ENCODE measurements around the gene DHRS12.

Gene DHRS12

GRCh38 chr13:51803422-51804294 is at the start of gene DHRS12:
DHRS12 (minus strand) TSS chr13:51804163; CDS start chr13:51799659, 4,504 bp downstream.
- Mint-ChIP-seq H3K27ac (ENCODE audit: low read depth) (peak within 1 kb of the TSS; percentile 99), H3K4me1 (peaks cover 41% of the 10 kb centered on the region), H3K9me3 (no peaks in the 10 kb centered on the region), H3K27me3 (no peaks in the 10 kb centered on the region), H3K4me3 (peak within 1 kb of the TSS; percentile 85), H3K36me3 (ENCODE audit: insufficient read depth) (peaks cover 37% of the 10 kb centered on the region)
- peak; percentile 79 for ATAC-seq (replicated peaks; ENCODE audit: extremely low read depth, poor library complexity, severe bottlenecking)
- peak; percentile 80 to 88 for DNase-seq (ENCODE audit: low spot score in 2 of 2)

GRCh38 chr13:51849145-51850101 is 45.5 kb upstream of the DHRS12 start:
- DNase-seq (ENCODE audit: low spot score in 2 of 2) (no peak), ATAC-seq (replicated peaks; ENCODE audit: extremely low read depth, poor library complexity, severe bottlenecking) (no peak)
- Mint-ChIP-seq H3K27me3 (peaks cover 34% of the 10 kb centered on the region), H3K4me1 (peaks cover 7% of the 10 kb centered on the region), H3K9me3 (no peaks in the 10 kb centered on the region), H3K4me3 (no peak overlapping the region), H3K36me3 (ENCODE audit: insufficient read depth) (peaks cover 1% of the 10 kb centered on the region), H3K27ac (ENCODE audit: low read depth) (no peak overlapping the region)

GRCh38 chr13:51848674-51849073 is 44.7 kb upstream of the DHRS12 start:
- no peak for DNase-seq (ENCODE audit: low spot score in 2 of 2)
- Mint-ChIP-seq H3K4me1 (peaks cover 7% of the 10 kb centered on the region), H3K36me3 (ENCODE audit: insufficient read depth) (peaks cover 1% of the 10 kb centered on the region), H3K4me3 (no peak overlapping the region), H3K27me3 (peaks cover 29% of the 10 kb centered on the region), H3K9me3 (no peaks in the 10 kb centered on the region), H3K27ac (ENCODE audit: low read depth) (no peak overlapping the region)
- no peak for ATAC-seq (replicated peaks; ENCODE audit: extremely low read depth, poor library complexity, severe bottlenecking)

GRCh38 chr13:51846756-51847155 is 42.8 kb upstream of the DHRS12 start:
- no peaks in the 10 kb centered on the region for H3K9me3 Mint-ChIP-seq
- no peak overlapping the region for H3K27ac Mint-ChIP-seq (ENCODE audit: low read depth)
- H3K4me1 Mint-ChIP-seq: peaks cover 7% of the 10 kb centered on the region
- ATAC-seq (replicated peaks; ENCODE audit: extremely low read depth, poor library complexity, severe bottlenecking) (no peak), DNase-seq (ENCODE audit: low spot score in 2 of 2) (no peak)
- H3K36me3 Mint-ChIP-seq (ENCODE audit: insufficient read depth): peaks cover 1% of the 10 kb centered on the region
- peaks cover 23% of the 10 kb centered on the region for H3K27me3 Mint-ChIP-seq
- no peak overlapping the region for H3K4me3 Mint-ChIP-seq

- no peak for DNase-seq (ENCODE audit: low spot score in 2 of 2)
- Mint-ChIP-seq H3K4me1 (peaks cover 7% of the 10 kb centered on the region), H3K4me3 (no peak overlapping the region), H3K36me3 (ENCODE audit: insufficient read depth) (peaks cover 1% of the 10 kb centered on the region), H3K27me3 (peaks cover 14% of the 10 kb centered on the region), H3K27ac (ENCODE audit: low read depth) (no peak overlapping the region), H3K9me3 (no peaks in the 10 kb centered on the region)
- ATAC-seq (replicated peaks; ENCODE audit: extremely low read depth, poor library complexity, severe bottlenecking): no peak
Observed at GRCh38 chr13:51845574-51846318, 41.8 kb upstream of the DHRS12 start.

- ATAC-seq (replicated peaks; ENCODE audit: extremely low read depth, poor library complexity, severe bottlenecking) (no peak), DNase-seq (ENCODE audit: low spot score in 2 of 2) (no peak)
- Mint-ChIP-seq H3K27me3 (peaks cover 13% of the 10 kb centered on the region), H3K4me3 (no peak within 1 kb of the TSS), H3K9me3 (no peaks in the 10 kb centered on the region), H3K27ac (ENCODE audit: low read depth) (no peak within 1 kb of the TSS), H3K36me3 (ENCODE audit: insufficient read depth) (peaks cover 1% of the 10 kb centered on the region), H3K4me1 (peaks cover 7% of the 10 kb centered on the region)
Observed at GRCh38 chr13:51844862-51845573, 41.1 kb upstream of the DHRS12 start, which contains the start of gene TMEM272. TMEM272 (minus strand) TSS chr13:51845177; CDS start chr13:51838530, 6,647 bp downstream.

GRCh38 chr13:51843529-51843928 is 39.6 kb upstream of the DHRS12 start:
- Mint-ChIP-seq H3K27ac (ENCODE audit: low read depth) (no peak overlapping the region), H3K36me3 (ENCODE audit: insufficient read depth) (peaks cover 1% of the 10 kb centered on the region), H3K27me3 (peaks cover 13% of the 10 kb centered on the region), H3K4me1 (peaks cover 7% of the 10 kb centered on the region), H3K9me3 (no peaks in the 10 kb centered on the region), H3K4me3 (no peak overlapping the region)
- ATAC-seq (replicated peaks; ENCODE audit: extremely low read depth, poor library complexity, severe bottlenecking): no peak
- DNase-seq (ENCODE audit: low spot score in 2 of 2): no peak

- no peaks in the 10 kb centered on the region for H3K9me3 Mint-ChIP-seq
- DNase-seq (ENCODE audit: low spot score in 2 of 2): no peak
- peaks cover 7% of the 10 kb centered on the region for H3K4me1 Mint-ChIP-seq
- no peak overlapping the region for H3K27ac Mint-ChIP-seq (ENCODE audit: low read depth)
- peaks cover 13% of the 10 kb centered on the region for H3K27me3 Mint-ChIP-seq
- peaks cover 1% of the 10 kb centered on the region for H3K36me3 Mint-ChIP-seq (ENCODE audit: insufficient read depth)
- H3K4me3 Mint-ChIP-seq: no peak overlapping the region
- no peak for ATAC-seq (replicated peaks; ENCODE audit: extremely low read depth, poor library complexity, severe bottlenecking)
Observed at GRCh38 chr13:51841732-51842131, 37.8 kb upstream of the DHRS12 start.

GRCh38 chr13:51840917-51841316 is 37.0 kb upstream of the DHRS12 start:
- H3K27ac Mint-ChIP-seq (ENCODE audit: low read depth): no peak overlapping the region
- DNase-seq (ENCODE audit: low spot score in 2 of 2): no peak
- H3K4me1 Mint-ChIP-seq: peaks cover 7% of the 10 kb centered on the region
- no peak for ATAC-seq (replicated peaks; ENCODE audit: extremely low read depth, poor library complexity, severe bottlenecking)
- H3K4me3 Mint-ChIP-seq: no peak overlapping the region
- no peaks in the 10 kb centered on the region for H3K9me3 Mint-ChIP-seq
- H3K36me3 Mint-ChIP-seq (ENCODE audit: insufficient read depth): peaks cover 1% of the 10 kb centered on the region
- peaks cover 13% of the 10 kb centered on the region for H3K27me3 Mint-ChIP-seq

GRCh38 chr13:51839711-51840540 is 36.0 kb upstream of the DHRS12 start:
- no peak overlapping the region for H3K27ac Mint-ChIP-seq (ENCODE audit: low read depth)
- no peaks in the 10 kb centered on the region for H3K9me3 Mint-ChIP-seq
- H3K4me1 Mint-ChIP-seq: peaks cover 3% of the 10 kb centered on the region
- H3K27me3 Mint-ChIP-seq: peaks cover 8% of the 10 kb centered on the region
- no peak overlapping the region for H3K4me3 Mint-ChIP-seq
- ATAC-seq (replicated peaks; ENCODE audit: extremely low read depth, poor library complexity, severe bottlenecking) (no peak), DNase-seq (ENCODE audit: low spot score in 2 of 2) (no peak)
- H3K36me3 Mint-ChIP-seq (ENCODE audit: insufficient read depth): no peaks in the 10 kb centered on the region

GRCh38 chr13:51838240-51838846 is 34.4 kb upstream of the DHRS12 start:
- ATAC-seq (replicated peaks; ENCODE audit: extremely low read depth, poor library complexity, severe bottlenecking) (no peak), DNase-seq (ENCODE audit: low spot score in 2 of 2) (no peak)
- Mint-ChIP-seq H3K27me3 (no peaks in the 10 kb centered on the region), H3K9me3 (no peaks in the 10 kb centered on the region), H3K4me1 (no peaks in the 10 kb centered on the region), H3K4me3 (no peak overlapping the region), H3K27ac (ENCODE audit: low read depth) (no peak overlapping the region), H3K36me3 (ENCODE audit: insufficient read depth) (peaks cover 2% of the 10 kb centered on the region)

Measured in central memory CD8-positive, alpha-beta T cell (primary cell).